C4-2B (cell line): ENCODE data around the gene KASH5.

Experiments
- H3K27ac ChIP-seq: fragments of 450-650 bp; 2 replicates; pipeline ENCODE4 v1.5.1; 2017
- CTCF ChIP-seq: fragments of 450-650 bp; conservative IDR thresholded peaks from 2 replicates; pipeline ENCODE4 v1.5.1; 2017; ENCODE audit warnings: mild to moderate bottlenecking
- ZFX ChIP-seq: fragments of 450-650 bp; IDR thresholded peaks from 2 replicates; pipeline ENCODE4 v1.6.1; 2017

The KASH5 gene

GRCh38 chr19:49411681-49412326 lies 23.8 kb downstream of the KASH5 start:
- no peak for TF ChIP-seq CTCF
- TF ChIP-seq ZFX: no peak

DNA sequence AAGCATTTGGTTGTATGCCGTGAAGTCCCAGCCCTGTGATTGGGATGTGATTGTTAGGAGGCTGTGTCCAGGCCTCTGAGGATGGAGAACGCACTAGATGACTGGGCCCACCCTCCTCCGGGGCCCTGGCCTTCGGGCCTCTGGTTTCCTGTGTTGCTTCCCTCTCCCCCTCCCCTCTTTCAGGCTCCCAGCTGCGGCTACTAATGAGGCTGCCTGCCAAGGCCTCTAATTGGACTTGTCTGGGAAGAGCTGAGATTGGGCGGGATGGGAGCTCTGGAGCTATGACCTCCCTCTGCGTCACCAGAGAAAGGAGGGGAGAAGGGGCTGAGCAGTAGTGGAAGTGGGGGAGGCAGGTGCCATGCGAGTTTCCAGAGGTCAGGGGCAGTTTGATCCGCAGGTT lies 25.3 kb downstream of the KASH5 start:
- no peak for TF ChIP-seq ZFX
- H3K27ac ChIP-seq: no peak overlapping the region

More at GRCh38 chr19:49411681-49412326, 23.8 kb downstream of the KASH5 start:
- H3K27ac ChIP-seq: no peak overlapping the region

DNA sequence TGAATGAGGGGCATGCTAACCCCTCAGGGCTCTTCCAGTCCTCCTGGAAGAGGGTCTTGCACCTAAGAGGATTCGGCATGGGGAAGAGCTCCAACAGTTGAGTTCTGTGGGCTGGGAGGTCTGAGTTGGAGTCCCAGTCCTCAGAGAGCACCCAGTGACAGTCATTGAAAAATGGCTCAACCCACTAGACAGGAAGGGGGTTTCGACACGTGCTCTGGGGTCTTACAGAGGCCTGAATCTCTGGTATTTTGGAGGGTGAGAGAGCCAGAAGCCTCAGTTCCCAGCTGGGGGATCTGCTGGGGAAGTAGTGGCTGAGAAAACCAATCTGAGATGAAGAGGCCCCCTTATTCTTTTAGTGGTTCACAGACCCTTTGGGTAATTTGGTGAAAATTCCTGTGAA lies 26.2 kb downstream of the KASH5 start:
- H3K27ac ChIP-seq: no peak overlapping the region
- no peak for TF ChIP-seq CTCF
- TF ChIP-seq ZFX: no peak

DNA sequence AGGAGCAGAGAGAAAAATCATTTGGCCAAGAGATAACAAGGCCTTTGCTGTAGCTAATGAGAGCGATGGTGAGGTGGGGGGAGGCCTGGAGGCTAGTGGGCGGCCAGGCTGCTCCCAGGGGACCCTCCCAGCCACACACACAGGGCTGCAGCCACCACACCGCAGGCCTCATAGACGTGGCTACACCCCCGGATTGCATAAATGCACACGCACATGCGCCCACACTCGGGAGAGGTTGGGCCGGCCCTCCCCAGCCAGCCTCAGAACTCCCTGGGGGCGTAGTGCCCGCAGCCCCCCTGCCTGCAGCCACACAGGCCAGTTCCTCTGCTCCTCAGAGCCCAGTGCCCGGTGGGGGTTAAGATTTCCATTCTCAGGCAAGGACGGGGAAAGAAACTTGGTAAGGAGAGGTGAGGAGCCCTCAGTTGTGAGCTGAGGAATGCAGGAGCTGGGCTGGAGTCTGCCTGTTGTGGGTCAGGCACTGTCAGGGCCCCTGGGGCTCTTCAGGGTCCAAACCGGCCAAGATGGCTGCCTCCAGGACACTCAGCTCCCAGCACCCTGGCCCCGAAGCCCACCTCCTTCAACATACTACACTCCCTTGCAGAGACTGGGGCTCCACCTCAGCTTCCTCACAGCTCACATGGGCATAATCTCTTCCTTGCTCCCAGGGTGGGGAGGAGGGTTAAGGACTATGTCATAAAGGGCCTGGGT lies 27.2 kb downstream of the KASH5 start:
- TF ChIP-seq ZFX (no peak), CTCF (no peak)

DNA sequence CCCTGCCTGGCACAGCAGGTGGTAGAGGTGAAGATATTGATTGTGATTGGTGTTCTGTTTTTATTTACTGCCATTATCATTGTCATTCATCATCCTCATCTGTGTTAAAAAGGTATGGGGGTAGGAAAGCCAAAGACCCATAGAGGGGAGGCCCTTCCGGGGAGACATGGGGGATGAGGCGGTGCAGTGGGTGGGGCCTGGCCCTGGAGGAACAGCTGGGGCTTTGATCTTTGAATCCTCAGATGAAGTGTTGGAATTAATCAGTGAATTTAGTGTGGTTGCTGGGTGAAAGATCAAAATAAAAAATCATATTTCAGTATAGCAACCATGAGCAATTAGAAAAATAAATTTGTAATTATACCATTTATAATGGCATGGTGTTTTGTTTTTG lies 27.8 kb downstream of the KASH5 start:
- H3K27ac ChIP-seq: no peak overlapping the region
- TF ChIP-seq CTCF (no peak), ZFX (no peak)

More for the DNA sequence above, 27.2 kb downstream of the KASH5 start:
- no peak overlapping the region for H3K27ac ChIP-seq

- H3K27ac ChIP-seq: no peak overlapping the region
- TF ChIP-seq CTCF (no peak), ZFX (no peak)
These were observed 29.0 kb downstream of the KASH5 start for GRCh38 chr19:49417088-49417487.

DNA sequence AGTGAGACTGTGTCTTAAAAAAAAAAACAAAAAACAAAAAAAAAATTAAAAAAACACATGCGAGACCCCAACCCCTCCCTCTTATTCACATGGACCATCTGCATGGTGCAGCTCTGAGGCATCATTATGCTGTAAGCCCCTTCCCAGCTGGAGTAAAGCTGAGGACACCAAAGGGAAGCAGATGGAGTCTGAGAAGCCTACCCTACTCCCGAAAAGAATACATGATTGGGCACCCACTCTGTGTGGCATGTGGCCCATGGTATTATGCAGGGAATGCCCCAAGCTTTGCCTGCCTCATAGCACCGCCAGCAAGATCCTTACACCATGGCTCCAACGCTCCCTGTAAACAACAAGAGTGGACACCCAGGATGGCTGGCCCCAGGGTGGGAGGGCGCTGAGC lies 30.5 kb downstream of the KASH5 start:
- no peak for TF ChIP-seq ZFX
- TF ChIP-seq CTCF: no peak
- H3K27ac ChIP-seq: no peak overlapping the region

DNA sequence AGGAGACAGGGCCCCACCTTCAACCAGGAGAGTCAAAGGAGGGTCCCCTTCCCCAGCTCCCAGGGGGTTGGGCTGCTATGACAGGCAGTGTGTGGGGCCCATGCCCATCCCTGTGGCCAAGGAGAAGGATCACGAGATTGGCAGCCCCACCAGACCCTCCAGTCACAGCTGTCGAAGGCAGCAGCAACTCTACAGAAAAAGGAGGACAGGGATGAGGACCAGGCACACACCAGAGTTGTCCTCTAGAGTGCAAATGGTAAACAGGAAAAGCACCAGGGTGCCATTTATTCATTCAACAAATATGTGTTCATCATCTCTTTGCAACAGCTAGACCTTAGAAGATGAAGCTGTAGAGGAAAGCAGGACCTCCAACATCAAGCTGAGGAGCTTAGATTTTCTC lies 31.1 kb downstream of the KASH5 start:
- TF ChIP-seq CTCF (no peak), ZFX (no peak)
- no peak overlapping the region for H3K27ac ChIP-seq
